ENCODE data around the gene ELMO1.

GRCh38 chr7:37377231-37377630 is 71.4 kb downstream of the ELMO1 start:
- no peak for TF ChIP-seq CTCF (IDR thresholded peaks at IDR 0.05)
- no peak for TF ChIP-seq POLR2AphosphoS5 (IDR thresholded peaks at IDR 0.05)
- TF ChIP-seq EP300 (IDR thresholded peaks at IDR 0.05) = no peak
- no peak for TF ChIP-seq POLR2A (IDR thresholded peaks at IDR 0.05)
